Gastroesophageal sphincter (tissue), 4 donors: Measurements from ENCODE around the gene UBE2E2. TPM values are rescaled to one million over a fixed set of nuclear protein-coding genes. Genes with fewer than 3 reads are reported as not detected.

ENCODE experiments used
- ATAC-seq: fragments of 150-250 bp; one replicate; pipeline ENCODE4 v1.9.1; 2016; ENCODE audit warnings: mild to moderate bottlenecking, moderate library complexity
- H3K27ac ChIP-seq, 4 donors: fragments of 200-600 bp; sonication (generic) in 3 of 4; 1 replicate in 3 of 4; 2 replicates in 1 of 4; pipeline ENCODE4 v1.5.1; 2016 to 2019
- H3K27me3 ChIP-seq: fragments of 200-600 bp; sonication (generic); one replicate; pipeline ENCODE4 v1.5.1; 2019
- H3K36me3 ChIP-seq, 2 donors: fragments of 200-600 bp; sonication (generic); one replicate each; pipeline ENCODE4 v1.5.1; 2019; ENCODE audit warnings: control low read depth in 1 of 2
- H3K4me1 ChIP-seq, 3 donors: fragments of 200-600 bp; sonication (generic); 1 replicate in 2 of 3; 2 replicates in 1 of 3; pipeline ENCODE4 v1.5.1; 2016 to 2019; ENCODE audit warnings: control low read depth in 2 of 3
- H3K4me3 ChIP-seq, 2 donors: fragments of 200-600 bp; sonication (generic); one replicate each; pipeline ENCODE4 v1.5.1; 2019; ENCODE audit warnings: mild to moderate bottlenecking in 1 of 2, moderate library complexity in 1 of 2
- H3K9me3 ChIP-seq, 3 donors: fragments of 200-600 bp; sonication (generic); one replicate each; pipeline ENCODE4 v1.5.1; 2017 to 2019; ENCODE audit warnings: control low read depth in 2 of 3
- EP300 ChIP-seq: sonication (generic); formaldehyde crosslinking; IDR thresholded peaks from one replicate; pipeline ENCODE4 v1.6.1; 2017; ENCODE audit warnings: antibody characterized with exemption, mild to moderate bottlenecking
- POLR2A ChIP-seq, 2 donors: fragments of 450-650 bp; IDR thresholded peaks; one replicate each; pipeline ENCODE4 v1.6.1; 2017; ENCODE audit warnings: antibody characterized with exemption in 2 of 2, mild to moderate bottlenecking in 2 of 2, moderate library complexity in 1 of 2
- POLR2AphosphoS5 ChIP-seq: sonication (generic); formaldehyde crosslinking; IDR thresholded peaks from one replicate; pipeline ENCODE4 v1.6.1; 2017; ENCODE audit warnings: antibody characterized with exemption
- WGBS, 2 donors: methylation state at CpG; one replicate each; pipeline ENCODE4 v1.1.5; 2018; ENCODE audit warnings: low coverage in 1 of 2; 5-methylcytosine and 5-hydroxymethylcytosine counted together
- total RNA-seq, 4 donors: library from RNA; depleted of rRNA; stranded (reverse); fragments of >200 nt; gene quantifications; one replicate each; pipeline ENCODE4 v1.1.0, GENCODE V29; 2016
- TF ChIP-seq, protein P1 (sequence below), 4 experiments: fragments of 200-600 bp in 2 of 4; fragments of 450-650 bp in 2 of 4; sonication (generic) in 1 of 4; IDR thresholded peaks; one replicate each; pipeline ENCODE4 v1.5.1; 2017 to 2019; ENCODE audit warnings: antibody characterized with exemption in 4 of 4, mild to moderate bottlenecking in 2 of 4, moderate library complexity in 2 of 4

Gene UBE2E2
- total RNA-seq, 4 donors from 2014 or later, result 35.8 to 114 (median 70.2) TPM

DNA sequence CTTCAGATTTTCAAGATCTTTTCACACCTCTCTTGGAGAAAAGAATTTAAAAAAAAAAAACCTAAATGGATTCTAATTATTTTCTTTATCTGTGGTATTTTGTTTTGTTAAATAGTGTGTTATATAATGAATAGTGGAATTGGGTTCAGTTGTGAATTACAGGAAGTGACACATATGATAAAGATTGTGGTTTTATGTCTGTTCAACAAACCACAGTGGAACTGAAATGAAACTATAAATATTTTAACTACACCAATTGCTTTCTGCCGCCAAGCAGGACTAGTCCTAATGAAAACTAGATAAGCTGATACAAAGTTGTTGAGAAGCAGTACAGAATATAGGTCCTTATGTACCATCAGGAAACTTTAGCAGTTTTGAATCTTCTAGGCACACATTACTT is 121.6 kb downstream of the UBE2E2 start:
- no peaks in the 10 kb centered on the region for H3K27me3 ChIP-seq
- peaks cover 0 to 21% (median 5%) of the 10 kb centered on the region in 3 donors for H3K4me1 ChIP-seq
- TF ChIP-seq, protein P1, sequence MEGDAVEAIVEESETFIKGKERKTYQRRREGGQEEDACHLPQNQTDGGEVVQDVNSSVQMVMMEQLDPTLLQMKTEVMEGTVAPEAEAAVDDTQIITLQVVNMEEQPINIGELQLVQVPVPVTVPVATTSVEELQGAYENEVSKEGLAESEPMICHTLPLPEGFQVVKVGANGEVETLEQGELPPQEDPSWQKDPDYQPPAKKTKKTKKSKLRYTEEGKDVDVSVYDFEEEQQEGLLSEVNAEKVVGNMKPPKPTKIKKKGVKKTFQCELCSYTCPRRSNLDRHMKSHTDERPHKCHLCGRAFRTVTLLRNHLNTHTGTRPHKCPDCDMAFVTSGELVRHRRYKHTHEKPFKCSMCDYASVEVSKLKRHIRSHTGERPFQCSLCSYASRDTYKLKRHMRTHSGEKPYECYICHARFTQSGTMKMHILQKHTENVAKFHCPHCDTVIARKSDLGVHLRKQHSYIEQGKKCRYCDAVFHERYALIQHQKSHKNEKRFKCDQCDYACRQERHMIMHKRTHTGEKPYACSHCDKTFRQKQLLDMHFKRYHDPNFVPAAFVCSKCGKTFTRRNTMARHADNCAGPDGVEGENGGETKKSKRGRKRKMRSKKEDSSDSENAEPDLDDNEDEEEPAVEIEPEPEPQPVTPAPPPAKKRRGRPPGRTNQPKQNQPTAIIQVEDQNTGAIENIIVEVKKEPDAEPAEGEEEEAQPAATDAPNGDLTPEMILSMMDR (IDR thresholded peaks at IDR 0.05), result no peak
- TF ChIP-seq EP300 (no peak), POLR2A (IDR thresholded peaks at IDR 0.05) (no peak), POLR2AphosphoS5 (no peak)
- H3K36me3 ChIP-seq, result no peaks in the 10 kb centered on the region
- H3K4me3 ChIP-seq, result no peak overlapping the region
- 47 to 67% methylated on average over 1 of the region's 1 CpG for WGBS, 2 donors
- no peak for ATAC-seq
- H3K9me3 ChIP-seq, result no peaks in the 10 kb centered on the region
- no peak overlapping the region for H3K27ac ChIP-seq

DNA sequence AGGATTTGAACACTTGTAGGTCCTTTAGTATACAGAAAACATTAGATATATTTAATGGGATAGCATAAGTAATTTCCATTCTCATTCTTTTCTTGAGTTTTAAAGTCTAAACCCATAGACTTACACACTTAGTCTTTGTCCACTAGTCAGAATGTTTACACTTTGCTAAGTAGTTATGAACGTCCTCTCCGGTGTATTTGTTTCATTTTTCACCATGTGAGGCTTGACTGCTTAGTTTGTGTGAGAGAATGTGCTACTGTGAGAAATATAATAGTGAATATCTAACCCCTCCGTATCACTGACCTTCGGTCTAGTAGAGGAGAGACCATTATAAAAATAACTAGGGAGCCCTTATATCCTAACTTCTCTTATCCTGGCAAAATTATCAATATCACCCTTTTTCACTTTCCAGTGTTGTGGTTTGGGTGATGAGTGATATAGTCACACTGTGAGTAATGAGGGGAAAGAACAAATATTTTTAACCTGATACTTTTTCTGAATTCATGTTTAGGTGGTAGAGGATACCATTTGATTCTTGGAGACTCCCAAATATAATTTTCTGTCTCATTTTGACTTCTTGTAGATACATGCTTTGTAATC is 122.4 kb downstream of the UBE2E2 start:
- TF ChIP-seq POLR2AphosphoS5 (no peak), EP300 (no peak), POLR2A (IDR thresholded peaks at IDR 0.05) (no peak)
- TF ChIP-seq, protein P1 (IDR thresholded peaks at IDR 0.05), result no peak
- H3K9me3 ChIP-seq, result no peaks in the 10 kb centered on the region
- 48 to 62% methylated on average over 4 of the region's 4 CpGs for WGBS, 2 donors
- no peak overlapping the region for H3K27ac ChIP-seq
- no peak overlapping the region for H3K4me3 ChIP-seq
- peaks cover 0 to 21% (median 5%) of the 10 kb centered on the region in 3 donors for H3K4me1 ChIP-seq
- no peak for ATAC-seq
- H3K36me3 ChIP-seq, result no peaks in the 10 kb centered on the region
- no peaks in the 10 kb centered on the region for H3K27me3 ChIP-seq

DNA sequence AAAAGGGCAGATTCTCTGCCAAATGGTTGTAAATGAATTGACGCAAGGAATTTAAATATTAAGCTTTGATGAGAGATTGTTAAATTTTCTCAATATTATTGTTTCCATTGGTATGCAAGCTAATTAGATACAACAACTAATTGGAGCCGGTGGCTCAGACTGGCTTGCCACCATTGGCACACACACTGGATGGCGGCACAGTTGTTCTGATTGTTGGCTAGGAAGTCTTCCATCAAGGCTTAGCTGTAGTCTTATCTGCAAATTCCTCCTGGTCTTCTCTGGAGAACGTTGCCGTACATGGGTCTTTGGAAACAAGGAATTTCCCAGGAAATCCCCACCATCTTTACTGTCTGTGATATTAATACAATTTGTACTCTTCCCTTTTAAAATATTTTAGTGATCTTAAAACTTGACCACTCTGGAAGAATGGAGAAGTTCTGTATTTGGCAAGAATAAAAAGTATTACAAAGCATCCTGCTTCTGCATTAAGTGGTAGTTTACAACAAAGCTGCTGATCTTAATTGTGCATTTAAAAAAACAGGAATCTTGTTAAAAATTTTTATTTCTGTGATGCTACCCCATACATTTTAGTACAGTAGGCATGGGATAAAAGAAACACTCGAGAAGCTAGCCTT is 126.5 kb downstream of the UBE2E2 start:
- peaks cover 0 to 12% (median 0%) of the 10 kb centered on the region in 3 donors for H3K4me1 ChIP-seq
- no peak for ATAC-seq
- H3K36me3 ChIP-seq, result no peaks in the 10 kb centered on the region
- H3K9me3 ChIP-seq, result no peaks in the 10 kb centered on the region
- no peak overlapping the region for H3K27ac ChIP-seq
- H3K27me3 ChIP-seq, result no peaks in the 10 kb centered on the region
- no peak overlapping the region for H3K4me3 ChIP-seq
- 74 to 81% methylated on average over 6 of the region's 6 CpGs for WGBS, 2 donors
- no peak for TF ChIP-seq EP300
- TF ChIP-seq POLR2AphosphoS5, result no peak
- TF ChIP-seq POLR2A (IDR thresholded peaks at IDR 0.05), result no peak
- TF ChIP-seq, protein P1 (IDR thresholded peaks at IDR 0.05), result no peak

DNA sequence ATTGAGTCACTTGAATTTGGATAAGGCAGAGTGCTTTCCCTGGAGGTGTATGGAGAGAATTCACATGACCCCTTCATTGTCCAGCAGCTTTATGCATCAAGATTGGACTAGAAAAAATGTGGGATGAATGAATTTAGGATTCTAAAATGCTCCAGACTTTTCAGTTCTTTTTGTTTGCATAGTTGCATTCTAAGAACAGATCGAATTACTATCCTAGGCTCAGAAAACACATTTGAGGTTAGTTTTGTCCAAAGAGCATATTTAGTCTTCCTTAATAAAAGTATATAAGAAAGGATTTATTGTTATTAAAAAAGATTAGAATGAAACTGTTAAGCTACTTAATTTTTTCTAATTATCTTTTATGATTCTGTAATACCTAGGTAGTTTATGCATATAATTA is 127.4 kb downstream of the UBE2E2 start:
- no peak for ATAC-seq

More for the DNA sequence above, 127.4 kb downstream of the UBE2E2 start:
- TF ChIP-seq EP300, result no peak
- no peak for TF ChIP-seq POLR2AphosphoS5
- TF ChIP-seq, protein P1 (IDR thresholded peaks at IDR 0.05), result no peak
- TF ChIP-seq POLR2A (IDR thresholded peaks at IDR 0.05), result no peak
- Histone ChIP-seq H3K4me1 (peaks cover 0 to 6% (median 0%) of the 10 kb centered on the region in 3 donors), H3K27ac (no peak overlapping the region), H3K9me3 (no peaks in the 10 kb centered on the region), H3K27me3 (no peaks in the 10 kb centered on the region), H3K36me3 (no peaks in the 10 kb centered on the region), H3K4me3 (no peak overlapping the region)
- 94 to 100% methylated on average over 1 of the region's 1 CpG for WGBS, 2 donors
